LNCAP (cell line): ENCODE measurements around the gene COL5A2.

ENCODE experiments used
- TF ChIP-seq, protein P1 (sequence below): fragments of 450-650 bp; IDR thresholded peaks from 2 replicates; pipeline ENCODE4 v1.5.1; 2017; ENCODE audit warnings: mild to moderate bottlenecking

The COL5A2 gene

DNA sequence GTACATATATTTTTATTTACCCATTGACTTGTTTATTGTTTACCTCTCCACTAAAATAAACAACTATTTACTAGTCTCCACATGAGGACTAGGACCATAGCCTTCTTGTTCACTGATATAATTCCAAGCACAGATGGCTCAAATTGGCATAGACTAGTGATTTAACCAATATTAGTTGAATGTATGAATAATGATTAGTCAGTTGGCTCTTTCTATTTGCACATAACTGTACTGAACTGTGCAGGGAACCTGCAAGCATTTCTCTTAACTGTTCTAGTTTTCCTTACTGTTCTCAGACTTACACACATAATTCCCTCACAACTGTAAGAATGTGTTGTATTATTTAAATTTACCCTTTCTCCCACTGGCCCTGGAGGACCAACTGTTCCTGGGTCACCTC, 113.5 kb downstream of the COL5A2 start:
- TF ChIP-seq, protein P1, sequence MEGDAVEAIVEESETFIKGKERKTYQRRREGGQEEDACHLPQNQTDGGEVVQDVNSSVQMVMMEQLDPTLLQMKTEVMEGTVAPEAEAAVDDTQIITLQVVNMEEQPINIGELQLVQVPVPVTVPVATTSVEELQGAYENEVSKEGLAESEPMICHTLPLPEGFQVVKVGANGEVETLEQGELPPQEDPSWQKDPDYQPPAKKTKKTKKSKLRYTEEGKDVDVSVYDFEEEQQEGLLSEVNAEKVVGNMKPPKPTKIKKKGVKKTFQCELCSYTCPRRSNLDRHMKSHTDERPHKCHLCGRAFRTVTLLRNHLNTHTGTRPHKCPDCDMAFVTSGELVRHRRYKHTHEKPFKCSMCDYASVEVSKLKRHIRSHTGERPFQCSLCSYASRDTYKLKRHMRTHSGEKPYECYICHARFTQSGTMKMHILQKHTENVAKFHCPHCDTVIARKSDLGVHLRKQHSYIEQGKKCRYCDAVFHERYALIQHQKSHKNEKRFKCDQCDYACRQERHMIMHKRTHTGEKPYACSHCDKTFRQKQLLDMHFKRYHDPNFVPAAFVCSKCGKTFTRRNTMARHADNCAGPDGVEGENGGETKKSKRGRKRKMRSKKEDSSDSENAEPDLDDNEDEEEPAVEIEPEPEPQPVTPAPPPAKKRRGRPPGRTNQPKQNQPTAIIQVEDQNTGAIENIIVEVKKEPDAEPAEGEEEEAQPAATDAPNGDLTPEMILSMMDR = no peak

DNA sequence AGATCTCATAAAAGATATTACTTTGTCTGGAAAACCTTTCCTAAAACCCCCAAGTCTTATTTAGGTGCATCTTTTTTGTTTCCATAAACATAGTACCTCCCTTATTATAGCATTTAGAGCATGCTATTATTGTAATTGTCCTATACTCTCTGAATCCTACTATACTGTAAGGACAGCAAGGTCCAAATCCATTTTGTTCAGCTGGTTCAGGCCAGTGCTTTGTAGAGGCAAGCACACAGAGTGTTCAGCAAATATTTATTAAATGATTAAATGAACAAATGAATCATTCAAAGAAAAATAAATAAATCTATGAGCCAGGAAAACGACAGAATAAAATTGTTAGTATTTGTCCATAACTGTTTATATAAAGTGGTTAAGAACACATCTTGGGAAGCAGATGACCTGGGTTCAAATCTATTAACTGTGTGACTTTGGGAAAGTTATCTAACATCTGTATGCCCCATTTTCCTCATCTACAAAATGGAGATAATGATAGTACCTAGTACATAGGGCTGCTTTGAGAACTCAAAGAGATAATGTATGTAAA, 119.4 kb downstream of the COL5A2 start:
- TF ChIP-seq, protein P1 = no peak

DNA sequence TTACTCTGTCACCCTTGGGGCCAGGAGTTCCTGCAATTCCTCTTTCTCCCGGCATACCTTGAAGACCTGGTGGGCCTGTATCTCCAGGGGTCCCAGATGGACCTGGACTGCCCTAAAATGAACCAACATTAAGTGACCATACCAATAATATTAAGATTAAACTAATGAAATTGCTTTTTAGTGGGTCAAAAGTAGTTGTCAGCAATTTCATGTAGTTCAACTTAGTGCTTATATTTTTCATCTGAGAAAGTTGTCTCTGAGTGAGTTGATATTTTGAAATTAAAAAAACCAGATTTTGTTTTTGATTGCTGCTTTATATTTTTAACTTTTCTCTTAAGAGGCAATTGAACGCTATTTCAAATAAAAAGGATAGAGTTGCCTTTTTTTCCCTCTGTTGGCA, 122.2 kb downstream of the COL5A2 start:
- TF ChIP-seq, protein P1 = no peak

DNA sequence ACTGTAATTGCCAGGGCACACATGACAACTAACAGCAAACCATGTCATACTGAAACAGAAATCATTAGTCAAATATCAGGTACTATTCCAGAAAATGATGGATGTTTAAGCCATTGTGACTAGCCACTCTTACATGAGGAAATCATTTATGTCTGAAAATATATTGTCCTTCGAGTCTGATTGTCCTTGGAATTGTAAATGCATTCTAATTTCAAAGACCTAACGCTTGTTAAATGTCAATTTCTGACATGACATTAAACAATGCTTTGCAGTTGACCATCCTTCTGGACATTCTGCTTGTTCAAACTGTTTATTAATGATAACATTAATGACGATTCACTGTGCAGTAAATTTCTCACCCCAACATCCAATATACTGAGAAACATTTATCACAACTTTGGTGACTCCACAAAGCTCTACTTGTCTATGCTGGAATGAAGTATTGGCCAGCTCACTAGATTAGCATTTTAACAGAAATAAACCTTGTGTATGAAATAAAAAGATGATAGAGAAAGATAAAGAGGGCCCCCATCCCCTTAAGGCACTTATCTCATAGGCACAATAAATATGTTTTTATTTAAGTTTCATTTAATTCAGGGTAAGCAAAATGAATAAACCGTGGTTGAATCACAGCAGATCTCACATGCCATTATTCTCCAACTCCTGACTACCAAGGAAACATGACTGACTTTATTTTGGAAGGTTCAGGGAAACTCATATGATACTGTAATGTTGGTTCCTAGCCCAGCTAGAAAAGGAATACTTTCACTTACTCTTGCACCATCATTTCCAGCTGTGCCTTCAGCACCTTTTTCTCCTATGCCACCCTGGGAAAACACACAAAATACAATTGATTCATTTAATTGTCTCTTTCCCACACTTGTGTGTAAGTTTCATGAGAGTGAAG, 123.1 kb downstream of the COL5A2 start:
- TF ChIP-seq, protein P1 = no peak

DNA sequence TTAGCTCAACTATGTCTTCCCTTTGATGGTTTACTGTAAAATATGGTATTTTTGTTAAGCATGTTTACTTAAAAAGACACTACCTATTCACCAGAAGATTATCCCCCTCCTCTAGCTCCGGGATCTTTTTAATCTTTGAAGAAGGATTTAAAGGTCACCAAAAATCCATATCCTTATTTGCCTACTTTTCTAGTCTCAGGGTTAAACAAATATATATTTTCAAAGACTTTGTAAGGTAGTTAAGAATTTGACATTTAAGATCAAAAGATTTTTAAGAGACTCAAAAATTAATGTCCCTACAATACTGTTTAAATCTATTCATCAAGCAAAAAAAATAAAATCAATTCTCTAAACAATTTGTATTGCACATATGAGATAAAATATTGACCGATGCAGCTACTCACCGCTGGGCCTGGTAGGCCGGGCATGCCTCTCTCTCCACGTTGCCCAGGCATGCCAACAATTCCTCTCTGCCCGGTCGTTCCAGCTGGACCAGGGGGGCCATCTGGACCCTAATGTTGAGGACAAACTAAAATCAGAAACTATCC, 129.3 kb downstream of the COL5A2 start:
- TF ChIP-seq, protein P1 = no peak

DNA sequence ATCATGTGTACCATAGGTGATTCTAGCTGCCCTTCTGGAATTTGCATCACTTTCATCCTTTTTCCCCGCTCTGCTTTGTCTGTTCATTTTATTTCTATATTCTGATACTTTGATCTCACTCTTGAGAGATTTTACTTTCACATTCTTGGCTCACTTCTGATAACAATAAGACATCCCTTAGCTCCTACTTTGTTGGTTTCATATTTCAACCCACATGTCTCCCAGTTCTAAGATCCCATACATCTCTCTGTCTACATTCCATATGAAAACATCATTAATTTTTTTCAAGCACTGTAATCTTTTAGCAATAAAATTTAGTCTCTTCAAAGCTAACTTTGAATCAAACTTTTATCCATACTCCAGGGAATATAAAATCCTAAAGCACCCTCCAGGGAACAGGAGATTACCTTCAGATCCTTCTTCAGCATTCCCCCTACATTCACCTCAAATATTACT, 129.8 kb downstream of the COL5A2 start:
- TF ChIP-seq, protein P1 = no peak

DNA sequence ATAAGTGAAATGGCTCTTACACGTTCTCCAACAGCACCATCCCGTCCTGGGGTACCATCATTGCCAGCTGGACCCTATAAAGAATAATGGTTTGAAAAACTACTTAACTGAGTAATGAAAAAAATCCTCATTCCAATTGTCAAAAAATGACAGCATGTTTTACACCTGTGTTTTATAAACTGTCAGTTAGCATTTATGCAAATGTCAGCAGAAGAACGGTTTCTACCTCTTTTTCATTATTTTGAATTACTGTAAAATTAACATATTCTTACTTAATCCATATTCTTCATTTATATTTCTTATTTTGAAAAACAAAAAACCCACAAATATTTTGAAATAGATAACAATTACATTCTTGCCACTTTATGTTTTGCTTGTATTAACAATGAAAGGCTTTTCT, 131.4 kb downstream of the COL5A2 start:
- TF ChIP-seq, protein P1 = no peak
